K562 (cell line): ENCODE data around the gene CCNL2. TPM values are rescaled to one million over a fixed set of nuclear protein-coding genes. Genes with fewer than 3 reads are reported as not detected.

Experiments
- ATAC-seq: fragments of 200-7000 bp; cut with Tn5 transposase; 3 replicates; pipeline ENCODE4 v1.9.1; 2020; ENCODE audit warnings: moderate library complexity
- BruUV-seq: library from RNA; stranded (reverse); fragments of 400-500 nt; replicated peaks from 2 replicates; lab custom pipeline; 2021; lab: Mats Ljungman, UMichigan
- CTCF ChIA-PET: fragments of 300-600 bp; formaldehyde crosslinking; extraction: SDS; loops from one replicate; lab custom pipeline; 2021; ENCODE audit warnings: low intra/inter-chr PET ratio; lab: Yijun Ruan, JAX
- POLR2A ChIA-PET: fragments of 300-600, 350-650 bp; sonication (Branson Sonifier 250); formaldehyde crosslinking; extraction: SDS; loops from one replicate; lab custom pipeline; 2021; ENCODE audit warnings: antibody characterized with exemption, inconsistent platforms; lab: Yijun Ruan, JAX
- DNase-seq, 4 experiments: peaks; one replicate each; pipeline versions ENCODE4 v3.0.0 to v3.0.0-alpha.2; 2011 to 2018; ENCODE audit warnings: low spot score in 3 of 4, mixed read lengths in 3 of 4; ENCODE audit errors: extremely low read depth in 1 of 4
- FAIRE-seq: peaks from 2 replicates; lab custom pipeline; 2011; peaks lifted over from hg19 to GRCh38; lab: Jason Lieb, UNC
- H2AFZ ChIP-seq: 2 replicates; pipeline ENCODE4 v1.6.0; 2011; ENCODE audit warnings: low read depth, low read length, control low read depth, inconsistent platforms
- H3K27ac ChIP-seq: fragments of 200-600 bp; 3 replicates; pipeline ENCODE4 v1.8.0; 2011; ENCODE audit warnings: low read depth, mild to moderate bottlenecking, control low read depth, inconsistent platforms, low read length, moderate library complexity, mixed read lengths; ENCODE audit errors: extremely low read depth
- H3K27me3 ChIP-seq, 2 experiments: fragments of 300-600 bp in 1 of 2; 2 replicates in 1 of 2; 3 replicates in 1 of 2; pipeline versions ENCODE4 v1.6.0 to v1.8.0; 2011; ENCODE audit warnings: inconsistent platforms in 2 of 2, low read length in 2 of 2, mild to moderate bottlenecking in 1 of 2, mixed read lengths in 1 of 2, moderate library complexity in 1 of 2; ENCODE audit not compliant: control insufficient read depth in 2 of 2, insufficient read depth in 2 of 2
- H3K36me3 ChIP-seq: fragments of 300-600 bp; 3 replicates; pipeline ENCODE4 v1.8.0; 2011; ENCODE audit warnings: mild to moderate bottlenecking, low read length, inconsistent platforms; ENCODE audit not compliant: control insufficient read depth, insufficient read depth
- H3K4me1 ChIP-seq, 2 experiments: fragments of 200-600 bp in 1 of 2; replicated peaks in 1 of 2; 2 replicates in 1 of 2; 3 replicates in 1 of 2; pipeline versions ENCODE4 v1.5.1 to v1.8.0; 2011; ENCODE audit warnings: inconsistent platforms in 2 of 2, low read length in 2 of 2, mild to moderate bottlenecking in 1 of 2, mixed read lengths in 1 of 2, moderate library complexity in 1 of 2; ENCODE audit not compliant: control insufficient read depth in 2 of 2, insufficient read depth in 2 of 2
- H3K4me2 ChIP-seq: 2 replicates; pipeline ENCODE4 v1.6.1; 2011; ENCODE audit warnings: low read length, control low read depth, inconsistent platforms, mixed read lengths; ENCODE audit not compliant: insufficient read depth
- H3K4me3 ChIP-seq: fragments of 200-600 bp; sonication (generic), shearing (Covaris generic); 2 replicates; pipeline ENCODE4 v1.5.1; 2016; ENCODE audit warnings: control low read depth, inconsistent platforms
- H3K79me2 ChIP-seq: fragments of 200-600 bp; 3 replicates; pipeline ENCODE4 v1.8.0; 2011; ENCODE audit warnings: low read length, inconsistent platforms; ENCODE audit not compliant: control insufficient read depth, insufficient read depth
- H3K9ac ChIP-seq, 2 experiments: 2 replicates each; pipeline versions ENCODE4 v1.6.0 to v1.6.1; 2011; ENCODE audit warnings: low read depth in 2 of 2, low read length in 2 of 2, control low read depth in 1 of 2, inconsistent platforms in 1 of 2, mild to moderate bottlenecking in 1 of 2, mixed read lengths in 1 of 2; ENCODE audit not compliant: insufficient read depth in 1 of 2
- H3K9me1 ChIP-seq: one replicate; pipeline ENCODE4 v1.6.0; 2011; ENCODE audit warnings: inconsistent platforms, mild to moderate bottlenecking, low read length, moderate library complexity; ENCODE audit not compliant: control insufficient read depth, insufficient read depth
- H3K9me3 ChIP-seq: replicated peaks from 2 replicates; pipeline ENCODE4 v1.5.1; 2011; ENCODE audit warnings: low read depth, low read length, inconsistent platforms; ENCODE audit not compliant: control insufficient read depth, insufficient read depth
- H4K20me1 ChIP-seq: replicated peaks from 2 replicates; pipeline ENCODE4 v1.6.1; 2011; ENCODE audit warnings: low read length, inconsistent platforms, mixed read lengths; ENCODE audit not compliant: control insufficient read depth, insufficient read depth
- BACH1 ChIP-seq: fragments of 200-800 bp; sonication (Bioruptor generic); IDR thresholded peaks from 2 replicates; pipeline ENCODE4 v1.6.1; 2016; ENCODE audit warnings: missing genetic modification characterization, missing compliant biosample characterization
- HBP1 ChIP-seq: fragments of 450-650 bp; formaldehyde crosslinking; IDR thresholded peaks from 2 replicates; pipeline ENCODE4 v1.4.0; 2022; ENCODE audit warnings: missing genetic modification characterization
- HNRNPL ChIP-seq: fragments of 200-400 bp; formaldehyde crosslinking; IDR thresholded peaks from 2 replicates; pipeline ENCODE4 v1.6.1; 2017; ENCODE audit warnings: low read depth, mild to moderate bottlenecking, low read length
- RBBP5 ChIP-seq: fragments of 200-600 bp; sonication (generic); IDR thresholded peaks from 2 replicates; pipeline ENCODE4 v1.6.1; 2012; ENCODE audit warnings: borderline replicate concordance, mild to moderate bottlenecking, low read length, control low read depth, inconsistent platforms; ENCODE audit not compliant: insufficient read depth, poor library complexity, severe bottlenecking
- RBFOX2 ChIP-seq: fragments of 200-400 bp; formaldehyde crosslinking; IDR thresholded peaks from 2 replicates; pipeline ENCODE4 v1.6.1; 2017; ENCODE audit warnings: low read depth, mild to moderate bottlenecking, low read length, moderate library complexity
- STAG1 ChIP-seq: sonication (generic); formaldehyde crosslinking; IDR thresholded peaks from 2 replicates; pipeline ENCODE4 v1.5.0; 2020; ENCODE audit warnings: missing genetic modification reagents, borderline replicate concordance
- XRCC3 ChIP-seq: fragments of 450-650 bp; IDR thresholded peaks from 2 replicates; pipeline ENCODE4 v1.6.1; 2017; ENCODE audit warnings: mild to moderate bottlenecking, moderate library complexity
- ZBTB9 ChIP-seq: fragments of 450-650 bp; formaldehyde crosslinking; IDR thresholded peaks from 2 replicates; pipeline ENCODE4 v1.4.0; 2020; ENCODE audit warnings: mild to moderate bottlenecking, moderate library complexity
- ZNF444 ChIP-seq: fragments of 250-450 bp; sonication (Bioruptor Pico); IDR thresholded peaks from 2 replicates; pipeline ENCODE4 v1.4.0; 2020; ENCODE audit warnings: mild to moderate bottlenecking, moderate library complexity
- WGBS: fragments of 100-300 bp; shearing (Covaris generic); methylation state at CpG from one replicate; pipeline ENCODE4 v1.1.6; 2016; ENCODE audit warnings: low coverage, mixed read lengths; ENCODE audit not compliant: insufficient coverage; ENCODE audit errors: missing lambda C conversion rate; 5-methylcytosine and 5-hydroxymethylcytosine counted together
- in situ Hi-C: fragments of 300-500 bp; cut with MboI; formaldehyde crosslinking; loops from 4 replicates; pipeline ENCODE4 v1.15.0; 2018; ENCODE audit warnings: inconsistent platforms, mixed read lengths
- intact Hi-C: fragments of 100-400 bp; cut with micrococcal nuclease; formaldehyde crosslinking; loops from 2 replicates; pipeline ENCODE4 v1.14.2; 2022
- polyA plus RNA-seq, 8 experiments: library from polyadenylated mRNA; depleted of rRNA in 4 of 8; stranded (reverse) in 5 of 8; unstranded in 3 of 8; fragments of >200 nt; fragmentation: Nextera tagmentation in 2 of 8; fragmentation: Illumina TruSeq in 1 of 8; extraction: Ambion mirVana in 2 of 8; extraction: Trizol in 1 of 8; gene quantifications; 2 replicates each; pipeline versions ENCODE4 v1.2.1 to v1.2.3, GENCODE V29; 2011 to 2014; ENCODE audit warnings: inconsistent platforms in 1 of 8, missing spikeins in 1 of 8
- total RNA-seq, 7 experiments: library from RNA; depleted of rRNA in 6 of 7; stranded (reverse); fragments of >200 nt in 6 of 7; fragmentation: Illumina TruSeq in 2 of 7; extraction: Trizol in 2 of 7; gene quantifications; 2 replicates each; pipeline versions ENCODE4 v1.2.1 to v1.2.3, GENCODE V29; 2011 to 2021; ENCODE audit warnings: low replicate concordance in 1 of 7

The CCNL2 gene
- total and polyA plus RNA-seq, 9 of the 15 experiments (the other 6 are each of a cell fraction or from before 2014, with no cell fraction given): 2.8 to 287 (median 94.5) TPM

- intact Hi-C loops: no loop called here
- FAIRE-seq: no peak
- Histone ChIP-seq H3K9me1 (no peaks in the 10 kb centered on the region), H3K4me2 (no peak overlapping the region), H3K4me1 (peaks cover 37 to 97% of the 10 kb centered on the region in 2 experiments), H3K9me3 (no peaks in the 10 kb centered on the region), H3K79me2 (no peaks in the 10 kb centered on the region; the same call in 2 of the 3 replicates), H4K20me1 (no peaks in the 10 kb centered on the region), H3K27ac (no peak overlapping the region), H3K4me3 (no peak overlapping the region), H2AFZ (no peak overlapping the region), H3K27me3 (no peaks in the 10 kb centered on the region), H3K9ac (peak overlapping the region in 1 of 2 experiments; percentile 67; a peak in 2 of 4 replicates), H3K36me3 (no peaks in the 10 kb centered on the region)
- no peak for DNase-seq
- 62% methylated on average over 31 of the region's 31 CpGs for WGBS
- ChIA-PET POLR2A (interaction anchor here (0.6 to 1.4 kb wide), 8 partner anchors 15 to 393 kb away, joined by 3 to 7 read pairs (median 3); partner anchors contain the start of gene CCNL2), CTCF (no interaction called here)
- in situ Hi-C loops: no loop called here
- TF ChIP-seq ZBTB9 (no peak), RBFOX2 (0 out of 2 replicates have a peak, but pooled peaks have one; percentile 18), ZNF444 (CRISPR knock-in tag) (no peak), STAG1 (CRISPR knock-in tag) (0 out of 2 replicates have a peak, but pooled peaks have one; percentile 4), HBP1 (CRISPR knock-in tag) (no peak), RBBP5 (peak; percentile 29), BACH1 (tag) (no peak), HNRNPL (peak; percentile 48; the same call in 1 of the 2 replicates), XRCC3 (no peak)
- BruUV-seq: no TSS peak
- no peak for ATAC-seq
Observed at GRCh38 chr1:1437033-1437903, 38.1 kb upstream of the CCNL2 start.
